HEK293 (cell line): Measurements from ENCODE around the gene PLEKHG7.

Source experiments
- CTCF ChIA-PET: fragments of 350-600 bp; formaldehyde crosslinking; extraction: SDS; loops from one replicate; lab custom pipeline; 2021; ENCODE audit warnings: antibody characterized with exemption; lab: Yijun Ruan, JAX
- POLR2A ChIA-PET: fragments of 300-600 bp; formaldehyde crosslinking; extraction: SDS; loops from one replicate; lab custom pipeline; 2020; ENCODE audit warnings: antibody characterized with exemption, inconsistent platforms; lab: Yijun Ruan, JAX
- H3K27ac ChIP-seq: fragments of 200-500 bp; sonication (Bioruptor generic); 2 replicates; pipeline ENCODE4 v1.5.1; 2014; ENCODE audit warnings: low read depth, low read length, control low read depth, inconsistent platforms; ENCODE audit errors: extremely low read depth
- H3K36me3 ChIP-seq, 2 experiments: fragments of 200-500 bp in 1 of 2; sonication (Bioruptor generic) in 1 of 2; 1 replicate in 1 of 2; 2 replicates in 1 of 2; pipeline ENCODE4 v1.5.1; 2014 to 2017; ENCODE audit warnings: inconsistent platforms in 2 of 2, low read length in 2 of 2; ENCODE audit not compliant: control insufficient read depth in 2 of 2, insufficient read depth in 1 of 2
- H3K4me1 ChIP-seq: fragments of 200-500 bp; sonication (Bioruptor generic); 2 replicates; pipeline ENCODE4 v1.5.1; 2014; ENCODE audit warnings: mild to moderate bottlenecking, low read length, inconsistent platforms; ENCODE audit not compliant: control insufficient read depth, insufficient read depth
- H3K4me3 ChIP-seq: 2 replicates; pipeline ENCODE4 v1.5.1; 2011; ENCODE audit warnings: low read depth, mild to moderate bottlenecking, control low read depth, low read length, moderate library complexity
- H3K9me3 ChIP-seq: fragments of 200-500 bp; sonication (Bioruptor generic); 2 replicates; pipeline ENCODE4 v1.5.1; 2014; ENCODE audit warnings: low read depth, low read length, inconsistent platforms; ENCODE audit not compliant: control insufficient read depth, insufficient read depth
- ELK4 ChIP-seq: IDR thresholded peaks from 2 replicates; pipeline ENCODE4 v1.6.1; 2011; ENCODE audit warnings: mild to moderate bottlenecking, low read depth, low read length, borderline replicate concordance
- GLI4 ChIP-seq: fragments of 450-650 bp; formaldehyde crosslinking; IDR thresholded peaks from 2 replicates; pipeline ENCODE4 v1.5.1; 2016; ENCODE audit warnings: missing biosample characterization, missing genetic modification characterization
- KLF10 ChIP-seq: fragments of 450-650 bp; IDR thresholded peaks from 2 replicates; pipeline ENCODE4 v1.5.1; 2018; ENCODE audit warnings: missing biosample characterization, mild to moderate bottlenecking, missing genetic modification characterization
- KLF7 ChIP-seq: fragments of 450-650 bp; formaldehyde crosslinking; IDR thresholded peaks from 2 replicates; pipeline ENCODE4 v1.5.1; 2016; ENCODE audit warnings: missing biosample characterization, missing genetic modification characterization, borderline replicate concordance
- PATZ1 ChIP-seq: fragments of 450-650 bp; formaldehyde crosslinking; IDR thresholded peaks from 2 replicates; pipeline ENCODE4 v1.5.1; 2016; ENCODE audit warnings: missing biosample characterization, missing genetic modification characterization
- TCF7L2 ChIP-seq: IDR thresholded peaks from 2 replicates; pipeline ENCODE4 v1.6.1; 2011; ENCODE audit warnings: low read depth, mild to moderate bottlenecking, inconsistent platforms, low read length, moderate library complexity, borderline replicate concordance
- WT1 ChIP-seq: fragments of 450-650 bp; formaldehyde crosslinking; IDR thresholded peaks from 2 replicates; pipeline ENCODE4 v1.5.1; 2016; ENCODE audit warnings: missing biosample characterization, missing genetic modification characterization
- YY2 ChIP-seq: fragments of 450-650 bp; formaldehyde crosslinking; IDR thresholded peaks from 2 replicates; pipeline ENCODE4 v1.5.1; 2016; ENCODE audit warnings: missing biosample characterization, missing genetic modification characterization
- ZBTB8A ChIP-seq: fragments of 450-650 bp; formaldehyde crosslinking; IDR thresholded peaks from 2 replicates; pipeline ENCODE4 v1.5.1; 2016; ENCODE audit warnings: missing biosample characterization, missing genetic modification characterization
- ZFP37 ChIP-seq: fragments of 450-650 bp; formaldehyde crosslinking; IDR thresholded peaks from 2 replicates; pipeline ENCODE4 v1.5.1; 2016; ENCODE audit warnings: missing biosample characterization, missing genetic modification characterization
- ZNF114 ChIP-seq: fragments of 450-650 bp; formaldehyde crosslinking; IDR thresholded peaks from 2 replicates; pipeline ENCODE4 v1.5.0; 2017; ENCODE audit warnings: missing biosample characterization, missing genetic modification characterization
- ZNF146 ChIP-seq: fragments of 450-650 bp; formaldehyde crosslinking; IDR thresholded peaks from 2 replicates; pipeline ENCODE4 v1.5.1; 2016; ENCODE audit warnings: missing biosample characterization, missing genetic modification characterization
- ZNF239 ChIP-seq: fragments of 450-650 bp; formaldehyde crosslinking; IDR thresholded peaks from 2 replicates; pipeline ENCODE4 v1.5.1; 2016; ENCODE audit warnings: missing biosample characterization, missing genetic modification characterization
- ZNF280D ChIP-seq: fragments of 450-650 bp; formaldehyde crosslinking; IDR thresholded peaks from 2 replicates; pipeline ENCODE4 v1.5.1; 2016; ENCODE audit warnings: missing biosample characterization, missing genetic modification characterization
- ZNF416 ChIP-seq: fragments of 450-650 bp; formaldehyde crosslinking; IDR thresholded peaks from 2 replicates; pipeline ENCODE4 v1.5.1; 2016; ENCODE audit warnings: missing biosample characterization, missing genetic modification characterization
- ZNF423 ChIP-seq: fragments of 450-650 bp; formaldehyde crosslinking; IDR thresholded peaks from 2 replicates; pipeline ENCODE4 v1.5.1; 2016; ENCODE audit warnings: missing biosample characterization, missing genetic modification characterization
- ZNF529 ChIP-seq: fragments of 450-650 bp; formaldehyde crosslinking; IDR thresholded peaks from 2 replicates; pipeline ENCODE4 v1.5.1; 2017; ENCODE audit warnings: missing genetic modification characterization, missing biosample characterization; ENCODE audit not compliant: insufficient replicate concordance
- ZNF548 ChIP-seq: fragments of 450-650 bp; formaldehyde crosslinking; IDR thresholded peaks from 2 replicates; pipeline ENCODE4 v1.5.1; 2016; ENCODE audit warnings: missing biosample characterization, missing genetic modification characterization
- ZNF623 ChIP-seq: fragments of 450-650 bp; formaldehyde crosslinking; IDR thresholded peaks from 2 replicates; pipeline ENCODE4 v1.5.1; 2016; ENCODE audit warnings: missing biosample characterization, missing genetic modification characterization
- ZNF629 ChIP-seq: fragments of 450-650 bp; formaldehyde crosslinking; IDR thresholded peaks from 2 replicates; pipeline ENCODE4 v1.5.1; 2017; ENCODE audit warnings: missing biosample characterization, missing genetic modification characterization
- ZNF704 ChIP-seq: fragments of 450-650 bp; formaldehyde crosslinking; IDR thresholded peaks from 2 replicates; pipeline ENCODE4 v1.5.1; 2016; ENCODE audit warnings: missing biosample characterization, missing genetic modification characterization
- ZNF76 ChIP-seq: fragments of 450-650 bp; formaldehyde crosslinking; IDR thresholded peaks from 2 replicates; pipeline ENCODE4; 2016; ENCODE audit warnings: low read depth, missing biosample characterization, missing genetic modification characterization, borderline replicate concordance
- ZNF768 ChIP-seq: fragments of 450-650 bp; formaldehyde crosslinking; IDR thresholded peaks from 2 replicates; pipeline ENCODE4 v1.5.1; 2018; ENCODE audit warnings: missing biosample characterization, mild to moderate bottlenecking, missing genetic modification characterization
- ZNF843 ChIP-seq: fragments of 450-650 bp; formaldehyde crosslinking; IDR thresholded peaks from 2 replicates; pipeline ENCODE4 v1.5.1; 2016; ENCODE audit warnings: missing biosample characterization, missing genetic modification characterization
- ZSCAN23 ChIP-seq: fragments of 450-650 bp; formaldehyde crosslinking; IDR thresholded peaks from 2 replicates; pipeline ENCODE4 v1.5.1; 2016; ENCODE audit warnings: missing biosample characterization, missing genetic modification characterization
- ZSCAN4 ChIP-seq: fragments of 450-650 bp; formaldehyde crosslinking; IDR thresholded peaks from 2 replicates; pipeline ENCODE4 v1.5.1; 2017; ENCODE audit warnings: missing biosample characterization, missing genetic modification characterization
- ZSCAN5A ChIP-seq: fragments of 450-650 bp; formaldehyde crosslinking; IDR thresholded peaks from 2 replicates; pipeline ENCODE4 v1.5.1; 2016; ENCODE audit warnings: missing biosample characterization, missing genetic modification characterization

The PLEKHG7 gene

GRCh38 chr12:92721130-92721529, 18.3 kb downstream of the PLEKHG7 start:
- ChIA-PET CTCF (interaction anchor here (0.7 to 0.8 kb wide), 2 partner anchors 147 to 801 kb away, joined by 3 to 4 read pairs; no protein-coding TSS in a partner anchor), POLR2A (interaction anchor here (0.6 to 0.9 kb wide), 2 partner anchors 74 to 266 kb away, joined by 3 to 5 read pairs; no protein-coding TSS in a partner anchor)
- TF ChIP-seq ZBTB8A (no peak), GLI4 (tag by site-specific recombination) (no peak), ZNF76 (tag by site-specific recombination) (no peak), ZNF768 (tag by site-specific recombination) (no peak), ZNF623 (tag by site-specific recombination) (no peak), ZNF529 (no peak), ELK4 (no peak), TCF7L2 (no peak), YY2 (tag by site-specific recombination) (no peak), ZNF416 (tag by site-specific recombination) (no peak), ZNF280D (tag by site-specific recombination) (no peak), ZNF146 (tag by site-specific recombination) (no peak), KLF7 (tag by site-specific recombination) (no peak), ZSCAN4 (tag by site-specific recombination) (no peak), ZNF114 (tag by site-specific recombination) (no peak), ZNF629 (tag by site-specific recombination) (no peak), WT1 (tag by site-specific recombination) (no peak)
- Histone ChIP-seq H3K4me3 (no peak overlapping the region), H3K27ac (no peak overlapping the region), H3K4me1 (no peaks in the 10 kb centered on the region), H3K36me3 (no peaks in the 10 kb centered on the region), H3K9me3 (no peaks in the 10 kb centered on the region)

- CTCF ChIA-PET = interaction anchor here (0.8 kb wide), 1 partner anchor 148 kb away, joined by 3 read pairs; no protein-coding TSS in a partner anchor
- Histone ChIP-seq H3K9me3 (no peaks in the 10 kb centered on the region), H3K4me1 (no peaks in the 10 kb centered on the region), H3K4me3 (no peak overlapping the region), H3K36me3 (no peaks in the 10 kb centered on the region), H3K27ac (no peak overlapping the region)
- POLR2A ChIA-PET = interaction anchor here (0.6 kb wide), 1 partner anchor 74 kb away, joined by 5 read pairs; no protein-coding TSS in a partner anchor
- TF ChIP-seq PATZ1 (no peak), ZNF423 (no peak), ZNF843 (tag by site-specific recombination) (no peak), ZSCAN23 (tag by site-specific recombination) (no peak), ZFP37 (tag by site-specific recombination) (no peak), KLF10 (tag by site-specific recombination) (no peak), ZNF548 (tag by site-specific recombination) (no peak), ZNF146 (tag by site-specific recombination) (no peak), ZSCAN5A (tag by site-specific recombination) (no peak), ZNF239 (tag by site-specific recombination) (no peak), ZNF704 (tag by site-specific recombination) (no peak)
Observed at GRCh38 chr12:92721656-92722055, 18.9 kb downstream of the PLEKHG7 start.
